GM19372 (cell line): ENCODE results near the gene ST14.

Experiments
- ATAC-seq: cut with Tn5 transposase; IDR thresholded peaks from one replicate; pipeline ENCODE4 v1.9.1; 2021; ENCODE audit warnings: mild to moderate bottlenecking, low read depth, moderate library complexity; ENCODE audit not compliant: unreplicated experiment

The ST14 gene

DNA sequence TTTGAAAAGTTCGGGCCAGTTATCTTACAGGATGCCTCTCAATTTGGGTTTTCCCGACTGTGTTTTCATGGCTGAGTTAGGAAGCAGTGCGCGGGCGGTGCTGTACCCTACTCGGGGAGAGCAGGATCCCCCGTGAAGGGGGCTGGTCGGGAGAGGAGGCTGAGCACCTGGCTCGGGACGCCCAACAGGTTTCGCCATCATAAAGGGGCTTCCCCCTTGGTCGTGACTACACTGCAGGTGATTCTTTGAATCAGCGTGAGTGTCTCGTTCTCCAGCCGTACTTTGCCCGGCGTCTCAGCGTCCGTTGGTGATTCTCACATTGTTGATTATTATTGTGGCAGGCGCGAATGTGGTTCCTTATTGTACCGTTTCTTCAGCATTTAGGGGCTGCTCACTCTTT lies 46.6 kb downstream of the ST14 start:
- no peak for ATAC-seq

DNA sequence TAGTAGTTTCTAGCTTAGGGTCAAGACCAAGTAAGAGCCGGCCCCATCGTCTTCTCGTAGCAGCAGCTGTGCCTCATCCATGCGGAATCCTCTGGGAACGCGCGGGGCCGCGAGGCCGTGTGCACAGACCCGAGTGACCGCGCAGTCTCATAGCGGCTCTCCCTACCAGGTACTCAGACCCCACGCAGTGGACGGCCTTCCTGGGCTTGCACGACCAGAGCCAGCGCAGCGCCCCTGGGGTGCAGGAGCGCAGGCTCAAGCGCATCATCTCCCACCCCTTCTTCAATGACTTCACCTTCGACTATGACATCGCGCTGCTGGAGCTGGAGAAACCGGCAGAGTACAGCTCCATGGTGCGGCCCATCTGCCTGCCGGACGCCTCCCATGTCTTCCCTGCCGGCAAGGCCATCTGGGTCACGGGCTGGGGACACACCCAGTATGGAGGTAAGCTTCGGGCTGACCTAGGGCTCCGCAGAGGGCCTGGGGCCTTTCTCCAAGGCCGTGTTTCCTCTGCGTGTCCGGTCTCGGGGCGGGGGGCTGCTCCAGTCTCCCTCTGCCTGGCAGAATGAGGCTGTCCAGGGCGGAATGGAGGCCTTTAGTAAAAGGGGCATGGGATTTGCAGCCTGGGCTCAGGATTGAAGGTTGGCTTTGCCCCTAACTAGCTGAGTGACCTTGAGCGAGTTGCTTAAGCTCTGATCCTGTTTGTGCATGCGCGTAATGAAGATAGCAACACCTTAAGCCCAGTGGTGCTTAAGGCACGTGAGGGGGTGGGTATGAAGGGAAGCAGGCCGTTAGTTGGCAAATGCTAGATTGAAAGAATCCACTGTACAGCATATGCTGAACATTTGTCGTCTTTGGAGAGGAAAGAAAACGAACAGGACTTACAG lies 48.9 kb downstream of the ST14 start:
- ATAC-seq: no peak

DNA sequence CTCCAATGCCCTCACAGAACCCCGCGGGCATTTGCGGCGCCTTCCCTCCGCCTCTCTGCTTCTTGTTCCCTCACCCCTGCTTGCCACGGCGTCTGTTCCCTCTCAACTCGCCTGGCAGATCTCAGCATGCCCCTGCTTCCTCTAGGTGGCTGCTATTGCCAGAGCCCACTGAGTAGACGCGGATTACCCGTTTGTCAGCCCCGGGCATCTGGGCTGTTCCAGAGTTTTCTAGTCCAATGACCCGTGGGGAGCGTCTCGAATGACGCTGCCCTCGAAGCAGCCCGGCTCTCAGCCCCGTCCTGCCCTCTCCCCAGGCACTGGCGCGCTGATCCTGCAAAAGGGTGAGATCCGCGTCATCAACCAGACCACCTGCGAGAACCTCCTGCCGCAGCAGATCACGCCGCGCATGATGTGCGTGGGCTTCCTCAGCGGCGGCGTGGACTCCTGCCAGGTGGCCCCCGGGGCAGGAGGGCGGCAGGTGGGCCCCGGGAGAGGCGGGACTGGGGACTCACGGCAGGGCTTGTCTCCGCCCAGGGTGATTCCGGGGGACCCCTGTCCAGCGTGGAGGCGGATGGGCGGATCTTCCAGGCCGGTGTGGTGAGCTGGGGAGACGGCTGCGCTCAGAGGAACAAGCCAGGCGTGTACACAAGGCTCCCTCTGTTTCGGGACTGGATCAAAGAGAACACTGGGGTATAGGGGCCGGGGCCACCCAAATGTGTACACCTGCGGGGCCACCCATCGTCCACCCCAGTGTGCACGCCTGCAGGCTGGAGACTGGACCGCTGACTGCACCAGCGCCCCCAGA lies 49.7 kb downstream of the ST14 start:
- no peak for ATAC-seq

DNA sequence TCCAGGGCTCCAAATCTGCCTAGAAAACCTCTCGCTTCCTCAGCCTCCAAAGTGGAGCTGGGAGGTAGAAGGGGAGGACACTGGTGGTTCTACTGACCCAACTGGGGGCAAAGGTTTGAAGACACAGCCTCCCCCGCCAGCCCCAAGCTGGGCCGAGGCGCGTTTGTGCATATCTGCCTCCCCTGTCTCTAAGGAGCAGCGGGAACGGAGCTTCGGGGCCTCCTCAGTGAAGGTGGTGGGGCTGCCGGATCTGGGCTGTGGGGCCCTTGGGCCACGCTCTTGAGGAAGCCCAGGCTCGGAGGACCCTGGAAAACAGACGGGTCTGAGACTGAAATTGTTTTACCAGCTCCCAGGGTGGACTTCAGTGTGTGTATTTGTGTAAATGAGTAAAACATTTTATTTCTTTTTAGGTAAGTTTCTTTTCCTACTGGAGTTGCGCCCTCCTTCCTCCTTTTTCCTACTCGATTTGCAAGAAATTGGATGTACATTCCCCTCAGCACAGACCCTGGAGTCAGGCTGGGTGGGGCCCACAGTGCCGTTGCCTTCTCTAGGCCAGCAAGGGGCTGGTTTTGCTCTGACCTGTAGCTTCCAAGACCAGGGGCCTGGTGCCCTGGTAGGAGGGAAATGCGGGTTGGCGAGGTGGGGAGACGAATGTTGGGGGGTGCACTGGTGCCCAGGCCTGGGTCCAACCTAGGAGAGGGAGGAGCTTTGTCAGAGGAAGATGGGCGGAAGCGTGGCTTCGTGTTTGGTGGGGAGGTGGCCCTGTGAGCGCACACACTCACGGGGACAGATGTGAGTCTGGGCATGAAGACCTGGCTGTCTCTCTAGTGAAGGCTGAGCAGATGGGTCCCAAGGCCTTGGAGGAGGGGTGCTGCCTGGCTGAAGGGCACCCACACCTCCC lies 50.6 kb downstream of the ST14 start:
- no peak for ATAC-seq

DNA sequence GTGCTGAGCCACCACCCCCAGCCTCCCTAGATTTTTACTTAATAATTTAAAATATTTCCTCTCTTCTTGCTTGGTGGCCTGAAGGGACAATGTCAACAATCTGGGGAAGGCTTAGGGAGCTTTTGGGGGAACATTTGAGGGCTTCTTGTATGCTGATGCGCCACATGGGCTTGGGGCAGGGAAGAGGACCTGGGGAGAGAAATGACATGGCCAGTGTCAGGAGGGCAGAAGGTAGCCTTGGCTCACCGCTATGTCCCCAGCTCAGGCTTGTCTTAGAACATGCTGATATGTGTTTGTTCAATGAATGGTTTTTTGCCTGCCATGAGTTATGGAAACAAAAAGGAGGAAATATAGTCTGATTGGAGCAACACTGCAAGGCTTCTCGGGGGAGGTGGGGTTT lies 51.6 kb downstream of the ST14 start:
- no peak for ATAC-seq

DNA sequence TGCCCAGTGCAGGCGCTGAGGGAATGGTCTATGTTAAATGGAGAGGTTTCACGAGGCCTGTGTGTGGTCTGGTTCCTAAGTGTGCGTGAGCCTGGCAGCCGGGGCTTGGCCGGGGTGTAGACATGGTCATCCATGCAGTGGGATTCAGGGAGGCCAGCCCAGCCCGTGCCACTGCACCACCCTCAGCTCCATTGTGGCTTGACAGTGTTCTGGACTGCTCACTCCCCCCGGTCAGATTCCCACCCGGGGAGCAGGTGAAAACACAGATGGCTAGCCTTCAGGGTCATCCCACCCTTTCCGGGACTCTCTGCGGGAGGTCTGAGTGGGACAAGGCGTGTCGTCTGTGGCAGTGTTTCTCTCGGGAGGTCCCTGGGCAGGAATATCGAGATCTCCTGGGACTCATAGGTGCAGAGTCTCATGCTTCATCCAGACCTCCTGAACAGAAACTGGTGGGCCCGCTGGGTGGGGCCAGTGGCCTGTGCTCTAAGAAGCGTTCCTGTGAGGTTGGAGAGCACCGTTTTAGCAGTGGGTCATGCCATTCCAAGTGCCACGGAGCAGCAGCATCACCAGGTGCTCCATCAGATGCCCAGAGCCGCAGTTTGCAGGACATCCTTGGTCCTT lies 52.3 kb downstream of the ST14 start:
- no peak for ATAC-seq

DNA sequence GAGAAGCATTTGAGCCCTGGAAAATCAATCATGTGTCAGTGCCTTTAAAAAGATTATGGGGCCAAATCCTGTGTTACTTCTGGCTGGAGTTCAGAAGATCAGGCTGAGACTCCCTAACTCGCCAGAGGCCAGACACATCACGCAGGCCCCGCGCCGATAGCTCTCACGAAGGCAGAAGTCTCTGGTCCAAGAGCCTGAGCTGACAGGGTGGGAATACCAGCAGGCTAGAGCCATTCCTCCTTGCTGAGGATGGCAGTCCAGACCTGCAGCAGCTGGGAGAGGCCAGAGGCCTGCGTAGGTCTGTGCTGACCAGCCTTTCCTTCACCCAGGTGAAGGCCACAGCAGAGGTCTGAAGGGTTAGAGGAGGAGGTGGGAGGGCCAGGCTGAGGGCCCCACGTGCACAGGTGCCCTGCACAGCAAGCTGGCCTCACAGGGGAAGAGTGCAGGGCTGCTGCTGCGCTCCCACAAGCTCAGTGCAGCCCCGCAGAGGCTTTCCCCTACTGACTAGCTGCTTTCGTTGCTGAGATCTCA lies 52.9 kb downstream of the ST14 start:
- ATAC-seq: no peak

DNA sequence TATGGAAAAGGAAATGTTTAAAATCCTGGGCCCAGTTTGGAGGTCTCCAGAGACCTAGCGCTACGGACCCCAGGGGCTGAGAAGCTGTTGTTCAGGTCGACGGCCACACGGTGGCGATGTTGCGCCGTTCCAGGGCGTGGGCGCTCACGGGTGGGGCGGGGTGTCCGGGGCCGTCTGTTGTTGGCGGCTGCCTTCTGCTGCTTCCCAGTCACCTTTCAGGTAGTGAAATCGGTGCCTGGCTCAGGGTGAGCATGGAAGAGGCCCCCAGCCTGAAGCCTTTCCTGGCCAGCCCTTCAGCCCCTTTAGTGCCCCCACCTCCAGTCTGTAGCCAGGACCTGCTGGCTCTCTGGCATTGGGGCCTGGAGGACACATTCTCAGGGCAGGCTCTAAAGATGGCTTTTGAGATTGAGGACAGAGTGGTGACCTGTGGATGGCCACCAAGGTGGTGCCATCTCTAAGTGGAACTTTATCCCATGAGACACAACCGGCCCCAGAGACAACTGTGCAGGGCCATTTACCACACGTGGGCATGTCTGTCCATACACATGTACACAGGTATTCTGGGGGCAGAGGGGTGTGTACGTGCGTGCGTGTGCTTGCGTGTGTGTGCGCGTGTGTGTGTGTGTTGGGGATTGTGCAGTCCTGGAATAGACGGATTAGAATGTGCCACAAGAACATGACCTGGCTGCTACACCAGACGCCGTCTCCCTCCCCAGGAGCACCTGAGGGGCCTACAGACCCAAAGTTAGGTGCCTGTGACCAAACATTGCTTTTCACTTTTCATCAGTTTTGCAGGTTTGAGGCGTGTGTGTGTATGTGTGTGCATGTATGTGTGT lies 53.8 kb downstream of the ST14 start:
- peak; percentile 93 for ATAC-seq

DNA sequence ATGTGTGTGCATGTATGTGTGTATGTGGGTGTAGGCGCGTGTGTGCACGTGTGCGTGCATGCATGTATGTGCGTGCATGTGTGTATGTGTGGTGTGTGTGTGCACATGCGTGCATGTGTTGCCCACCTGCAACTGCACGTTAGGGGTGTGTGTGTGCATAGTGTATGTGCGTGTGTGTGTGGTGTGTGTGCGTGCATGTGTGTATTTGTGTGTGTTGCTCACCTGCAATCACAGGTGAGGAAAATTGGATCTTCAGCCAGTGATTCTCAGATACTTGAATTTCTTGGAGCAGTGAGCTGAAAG lies 54.3 kb downstream of the ST14 start:
- ATAC-seq: no peak

DNA sequence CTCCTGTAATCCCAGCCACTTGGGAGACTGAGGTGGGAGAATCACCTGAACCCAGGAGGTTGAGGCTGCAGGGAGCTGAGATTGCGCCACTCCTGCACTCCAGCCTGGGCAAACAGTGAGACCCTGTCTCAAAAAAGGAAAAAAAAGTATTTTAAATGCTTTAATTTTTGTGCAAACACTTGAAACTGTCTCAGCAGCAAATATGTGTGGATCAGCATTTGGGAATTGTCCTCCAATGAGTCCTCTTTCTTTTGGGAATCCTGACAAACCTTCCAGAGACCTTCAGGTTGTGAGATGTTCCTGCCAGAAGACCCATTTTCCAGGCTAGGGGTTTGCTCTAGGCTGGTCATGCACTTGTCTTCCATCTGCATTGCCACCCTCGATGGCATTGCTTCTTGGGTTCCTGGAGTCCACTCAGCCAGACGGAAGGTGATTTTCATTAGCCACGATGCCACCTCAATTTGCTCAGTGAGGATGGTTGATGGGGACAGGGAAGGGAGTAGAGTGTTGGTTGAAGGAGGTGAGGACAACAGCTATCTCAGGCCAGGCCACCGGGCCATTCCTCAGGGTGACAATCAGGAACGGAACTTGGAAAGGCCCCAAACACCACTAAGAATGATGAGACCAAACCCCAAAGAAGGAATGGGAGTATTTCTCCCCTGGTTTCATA lies 55.4 kb downstream of the ST14 start:
- ATAC-seq: no peak

DNA sequence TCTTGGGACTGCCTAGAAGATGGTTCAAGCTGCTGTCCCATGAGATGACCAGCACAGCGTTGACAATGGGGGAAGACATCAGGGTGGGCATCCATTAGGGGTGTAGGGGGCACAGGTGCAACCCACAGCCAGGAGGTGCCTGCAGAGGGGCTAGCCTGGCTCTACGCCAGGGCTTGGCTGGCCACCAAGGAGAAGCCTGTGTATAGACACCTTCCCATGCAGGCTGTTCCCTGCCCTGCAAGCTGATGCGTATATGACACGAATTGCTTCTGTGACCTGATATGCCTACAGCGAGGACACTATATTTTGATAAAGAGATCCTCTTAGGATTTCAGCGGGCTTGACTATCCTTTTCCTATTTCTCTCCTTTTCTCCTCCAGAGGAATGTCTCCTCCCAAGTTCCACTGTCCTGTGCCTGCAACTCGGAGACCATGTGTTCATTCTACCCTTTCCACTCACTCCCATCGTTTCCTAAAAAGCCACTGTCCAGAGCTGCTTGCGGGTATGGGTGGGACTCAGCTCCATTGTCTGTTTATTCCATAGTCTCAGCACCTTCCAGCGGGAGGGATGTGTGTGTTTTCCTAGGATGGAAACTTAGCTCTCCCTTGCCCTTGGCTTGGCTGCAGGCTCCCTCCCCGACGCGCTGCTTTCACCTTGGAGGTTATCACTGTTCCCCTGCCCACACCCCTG lies 56.1 kb downstream of the ST14 start:
- ATAC-seq: no peak

DNA sequence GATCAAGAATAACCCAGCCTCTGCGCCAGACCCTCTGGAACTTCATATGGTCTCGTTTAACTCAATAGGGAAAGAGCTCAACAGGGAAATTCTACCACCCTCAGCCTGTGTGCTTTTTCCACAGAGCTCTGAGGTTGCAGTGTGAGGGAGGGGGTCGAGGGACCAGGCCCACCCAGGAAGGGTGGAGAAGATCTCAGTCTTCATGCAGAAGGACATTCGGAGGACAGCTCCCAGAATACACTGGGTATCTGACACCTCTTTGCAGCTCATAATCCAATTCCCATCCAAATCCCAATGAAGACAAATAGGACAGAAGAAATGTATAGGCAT lies 56.6 kb downstream of the ST14 start:
- no peak for ATAC-seq

DNA sequence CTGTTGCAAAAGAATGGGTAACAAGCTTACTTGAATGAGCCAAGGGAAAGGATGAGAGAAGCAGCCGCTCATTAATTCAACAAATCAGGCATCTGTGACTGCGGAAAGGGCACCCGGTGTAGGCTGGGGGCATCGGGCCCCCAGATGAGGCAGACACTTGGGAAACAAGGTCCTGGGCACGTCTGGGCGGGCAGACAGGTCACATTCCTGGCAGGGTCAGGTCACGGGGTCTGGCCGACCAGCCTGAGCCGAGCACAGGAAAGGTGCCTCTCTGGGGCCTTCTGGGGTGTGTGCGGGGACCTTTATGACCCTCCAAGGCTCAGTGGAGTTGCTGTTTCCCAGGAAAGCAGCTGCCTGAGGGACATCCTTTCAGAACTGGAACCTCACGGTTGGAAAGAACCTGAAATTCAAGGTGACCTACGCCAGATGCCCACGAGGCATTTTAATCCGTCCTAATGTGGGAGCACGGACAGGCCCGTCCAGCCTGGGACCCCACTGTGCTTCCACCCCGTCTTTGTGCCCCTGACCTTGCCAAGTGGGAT lies 57.1 kb downstream of the ST14 start:
- no peak for ATAC-seq

DNA sequence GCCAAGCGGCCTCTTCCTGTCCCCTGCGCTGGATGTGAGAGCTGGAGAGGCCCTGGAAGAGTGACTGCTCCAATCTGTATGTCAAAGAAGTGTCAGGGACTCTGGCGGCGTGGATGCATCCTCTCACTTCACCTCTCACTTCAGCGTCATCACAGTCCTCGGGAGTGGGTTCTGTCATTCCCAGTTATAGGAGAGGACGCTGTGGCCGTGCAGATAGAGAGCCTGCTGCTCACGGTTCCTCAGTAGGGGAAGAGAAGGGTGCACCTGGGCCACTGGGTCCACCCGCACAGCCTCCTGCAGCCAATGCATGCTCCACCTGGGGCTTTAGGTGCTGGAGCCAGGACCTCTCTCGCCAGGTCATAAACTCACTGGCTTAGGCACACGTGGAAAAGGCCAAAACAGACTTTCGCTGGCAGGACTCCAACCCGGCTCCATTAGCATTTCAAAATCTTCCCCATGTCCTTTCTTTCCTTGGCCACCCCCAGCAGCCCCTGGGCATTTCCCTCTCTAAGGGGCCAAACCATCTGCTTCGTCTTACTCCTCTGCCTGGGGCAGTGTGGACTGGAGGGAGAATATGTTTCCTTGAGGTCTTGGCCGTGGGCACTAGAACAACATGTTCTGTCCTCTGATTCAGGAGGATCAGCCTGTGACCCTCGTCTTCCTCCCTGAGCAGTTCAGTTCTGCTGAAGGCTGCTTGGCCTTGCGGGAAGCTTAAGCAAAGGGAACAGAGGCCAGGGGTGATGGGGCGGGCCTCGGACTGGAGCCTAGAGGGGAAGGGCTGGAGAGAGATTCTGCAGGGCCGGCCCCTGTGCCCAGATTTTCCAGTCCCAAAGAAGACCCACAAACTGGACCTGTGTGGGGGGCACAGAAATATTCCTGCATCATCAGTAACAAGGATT lies 57.8 kb downstream of the ST14 start:
- no peak for ATAC-seq

DNA sequence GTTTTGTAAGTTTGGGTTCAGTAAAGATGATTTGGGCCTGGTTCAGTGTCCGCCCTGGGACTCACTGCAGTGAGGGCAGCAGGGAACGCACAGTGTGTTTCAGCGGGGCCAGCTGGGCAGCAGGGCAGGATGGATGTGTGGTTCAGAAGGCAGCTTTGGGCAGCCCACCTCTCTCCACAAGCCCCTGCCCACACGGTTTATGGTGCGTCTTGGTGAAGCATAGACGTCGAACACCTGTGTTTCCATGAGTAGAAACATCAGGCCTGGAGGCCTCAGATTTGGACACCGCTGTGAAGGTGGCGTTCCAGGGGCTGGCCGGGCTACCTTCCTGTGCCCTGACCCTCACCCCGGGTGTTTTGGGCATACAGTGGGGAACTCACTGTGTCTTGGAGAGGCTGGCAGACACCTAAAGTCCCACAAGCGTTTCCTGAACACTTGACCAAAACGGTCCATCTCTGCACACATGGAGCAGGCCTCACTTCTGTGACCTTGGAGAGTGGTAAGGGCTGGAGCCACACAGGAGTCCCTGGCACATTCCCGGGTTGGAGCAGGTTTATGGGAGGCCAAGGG lies 59.0 kb downstream of the ST14 start:
- ATAC-seq: no peak

DNA sequence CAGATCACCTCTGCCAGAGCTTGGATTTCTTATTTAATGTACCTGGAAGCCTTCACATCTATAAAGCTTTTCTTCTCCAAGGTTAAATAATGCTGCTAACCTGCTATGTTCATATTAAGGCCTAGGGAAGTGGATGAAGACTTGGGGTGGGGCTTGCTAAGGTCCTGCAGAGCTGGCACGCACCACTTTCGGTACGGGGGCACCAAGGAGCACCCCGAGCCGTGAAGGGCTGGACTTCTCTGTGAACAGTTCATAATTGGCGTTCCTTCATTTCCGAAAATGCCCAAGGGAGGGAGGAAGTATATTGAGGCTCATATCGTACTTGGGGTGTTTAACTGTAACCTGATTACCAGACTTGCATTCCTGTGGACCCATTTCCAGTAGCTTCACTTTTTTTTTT lies 59.6 kb downstream of the ST14 start:
- no peak for ATAC-seq
